Activated CD4-positive, alpha-beta T cell treated with anti-CD3 and anti-CD28 coated beads, Interleukin-2, amount 50 U/mL, for 16 hours (primary cell): ENCODE data around the gene KLF16.

Source experiments
- DNase-seq: peaks from one replicate; pipeline ENCODE4 v3.0.0-alpha.2; 2020

KLF16 gene

DNA sequence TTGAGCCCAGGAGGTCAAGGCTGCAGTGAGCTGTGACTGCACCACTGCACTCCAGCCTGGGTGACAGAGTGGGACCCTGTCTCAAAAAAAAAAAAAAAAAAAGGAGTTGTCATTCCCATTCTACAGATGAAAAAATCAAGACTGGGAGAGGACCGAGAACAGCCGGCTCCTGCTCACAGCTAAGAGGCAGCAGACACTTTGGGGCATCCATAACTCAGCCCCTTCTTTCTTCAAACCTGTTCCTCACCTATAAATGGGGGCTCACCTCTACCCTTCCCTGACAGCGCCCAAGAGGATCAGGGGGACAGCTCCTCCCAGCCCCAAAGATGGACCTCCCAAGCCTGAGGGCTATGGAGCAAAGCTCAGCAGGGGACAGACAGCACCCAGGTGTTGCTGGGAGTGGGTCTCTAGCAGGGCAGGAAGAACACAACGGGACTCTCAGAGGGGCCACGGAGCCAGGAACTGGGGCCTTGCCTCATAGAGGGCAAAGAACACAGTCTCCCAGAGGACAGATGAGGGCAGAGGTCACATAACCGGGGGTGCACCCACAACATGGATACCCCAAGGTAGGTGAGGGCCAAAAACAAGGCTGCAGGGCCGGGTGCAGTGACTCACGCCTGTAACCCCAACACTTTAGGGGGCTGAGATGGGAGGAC lies 3.4 kb upstream of the KLF16 start:
- DNase-seq, result no peak

GRCh38 chr19:1865172-1866010 lies 2.0 kb upstream of the KLF16 start:
- no peak for DNase-seq

- peak; percentile 68 for DNase-seq
Measured at GRCh38 chr19:1864480-1865171, 1.2 kb upstream of the KLF16 start.

DNA sequence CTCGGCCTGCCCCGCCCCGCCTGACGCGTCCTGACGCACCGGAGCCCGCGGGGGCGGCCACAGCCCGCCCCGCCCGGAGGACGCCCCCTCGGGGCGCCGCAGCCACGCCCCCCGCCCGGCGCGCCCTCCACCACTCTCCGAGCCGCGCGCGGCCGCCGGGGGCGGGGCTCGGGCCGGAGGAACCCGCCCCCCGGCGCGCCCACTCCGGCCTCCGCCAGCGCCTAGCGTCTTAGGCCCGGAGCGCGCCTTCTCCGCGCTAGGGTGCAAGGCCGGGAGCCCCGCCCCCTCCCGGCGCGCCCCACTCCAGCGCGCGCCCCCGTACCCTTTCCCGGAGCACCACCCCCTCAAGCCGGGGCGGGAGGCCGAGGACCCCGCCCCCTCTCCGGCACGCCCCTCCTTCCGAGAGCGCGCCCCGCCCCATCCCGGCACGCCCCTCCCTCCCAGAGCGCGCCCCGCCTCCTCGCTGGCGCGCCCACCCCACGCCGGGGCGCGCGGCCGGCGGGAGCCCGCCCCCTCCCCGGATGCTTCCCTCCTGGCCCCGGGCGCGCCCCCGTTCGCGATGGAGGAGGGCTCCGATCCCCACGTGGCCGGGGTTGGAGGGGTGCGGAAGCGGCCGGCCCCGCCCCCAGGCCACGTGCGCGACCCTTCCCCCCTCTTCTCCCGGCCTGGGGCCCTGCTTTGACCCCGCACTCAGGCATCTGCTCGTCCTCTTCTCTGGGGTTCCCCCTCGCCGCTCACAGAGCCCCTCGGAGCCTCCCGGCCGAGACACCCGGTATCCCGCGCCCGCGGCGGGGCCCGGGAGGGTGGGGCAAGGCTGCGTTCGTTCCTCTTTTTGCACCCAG lies 480 bp upstream of the KLF16 start:
- peak; percentile 93 for DNase-seq

DNA sequence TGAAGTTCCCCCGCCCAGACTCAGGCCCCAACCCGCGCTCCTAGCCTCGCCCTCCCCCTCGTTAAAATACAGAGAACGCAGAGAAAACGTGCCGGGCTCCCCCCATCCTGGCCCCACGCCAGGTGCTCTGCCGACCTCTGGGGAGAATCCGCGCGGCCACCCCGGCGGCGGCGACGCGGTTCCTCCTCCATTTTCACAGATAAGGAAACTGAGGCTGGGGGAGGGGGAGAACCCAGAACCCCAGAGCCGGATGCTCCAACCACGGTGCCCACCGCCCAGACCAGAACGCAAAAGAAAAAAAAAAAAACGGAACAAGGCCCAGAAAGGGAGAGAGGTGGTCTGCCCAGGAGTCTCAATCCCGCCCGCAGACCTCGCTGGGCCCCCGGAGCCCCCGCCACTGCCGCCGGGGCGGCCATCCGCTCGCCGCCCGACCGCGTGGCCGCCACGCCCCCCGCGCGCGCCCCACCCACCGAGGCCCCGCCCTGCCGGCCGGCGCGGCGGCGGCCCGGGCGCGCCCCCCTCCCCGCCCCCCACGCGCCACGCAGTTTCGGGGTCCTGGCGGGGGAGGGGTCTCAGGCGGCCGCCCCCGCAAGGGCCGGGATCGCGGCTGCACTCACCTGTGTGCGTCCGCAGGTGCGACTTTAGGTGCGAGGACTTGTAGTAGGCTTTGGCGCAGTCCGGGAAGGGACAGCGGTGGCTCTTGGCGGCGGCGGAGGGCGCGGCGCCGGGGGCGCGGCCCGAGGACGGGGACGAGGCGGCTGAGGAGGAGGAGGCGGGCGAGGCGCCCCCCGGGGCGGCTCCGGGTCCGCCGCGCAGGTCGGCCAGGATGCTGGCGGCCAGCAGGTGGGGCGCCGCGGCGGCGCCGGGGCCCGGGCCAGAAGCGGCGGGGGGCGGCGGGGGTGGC lies 703 bp downstream of the KLF16 start:
- no peak for DNase-seq

DNA sequence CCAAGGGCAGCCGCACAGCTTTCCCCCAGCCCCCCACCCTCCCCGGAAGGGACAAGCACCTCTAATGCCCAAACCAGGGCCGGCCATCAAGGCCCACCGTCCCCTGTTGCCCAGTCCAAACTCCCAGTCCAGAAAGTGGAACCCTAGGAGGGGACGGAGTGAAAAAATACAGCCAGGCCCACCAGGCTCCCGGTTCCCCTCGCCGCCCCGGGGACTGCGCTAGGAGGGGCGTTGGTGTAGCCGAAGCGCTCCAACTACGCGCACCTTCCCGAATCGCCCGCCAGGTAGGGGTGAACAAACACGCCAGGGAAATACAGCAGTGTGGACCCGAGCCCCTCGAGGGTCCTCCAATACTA lies 1.3 kb downstream of the KLF16 start:
- no peak for DNase-seq

- no peak for DNase-seq
Measured at GRCh38 chr19:1861599-1862031, 1.8 kb downstream of the KLF16 start.

- no peak for DNase-seq
Measured at GRCh38 chr19:1860821-1861598, 2.4 kb downstream of the KLF16 start.

GRCh38 chr19:1860042-1860775 lies 3.2 kb downstream of the KLF16 start:
- DNase-seq, result peak; percentile 60

DNA sequence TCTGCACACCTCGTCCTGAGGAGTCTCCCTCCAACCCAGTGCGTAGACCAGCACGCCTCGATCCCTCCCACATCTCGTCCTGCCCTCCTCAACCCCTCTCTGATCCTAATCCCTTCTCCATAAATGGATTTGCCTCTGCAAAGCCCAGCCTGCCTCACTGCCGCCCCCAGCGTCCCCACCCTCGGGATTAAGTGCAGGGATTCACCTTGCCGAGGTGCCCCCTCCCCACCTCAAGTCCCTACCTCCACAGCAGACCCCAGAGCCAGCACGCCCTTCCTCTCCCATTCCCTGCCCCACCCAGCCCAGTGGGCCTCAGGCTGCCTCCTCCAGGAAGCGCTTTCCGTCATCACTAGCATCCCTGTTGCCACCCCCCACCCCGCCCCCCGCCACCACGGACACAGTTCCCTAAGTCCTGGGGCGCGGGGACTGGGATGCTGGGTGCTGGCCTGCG lies 4.0 kb downstream of the KLF16 start:
- no peak for DNase-seq

DNA sequence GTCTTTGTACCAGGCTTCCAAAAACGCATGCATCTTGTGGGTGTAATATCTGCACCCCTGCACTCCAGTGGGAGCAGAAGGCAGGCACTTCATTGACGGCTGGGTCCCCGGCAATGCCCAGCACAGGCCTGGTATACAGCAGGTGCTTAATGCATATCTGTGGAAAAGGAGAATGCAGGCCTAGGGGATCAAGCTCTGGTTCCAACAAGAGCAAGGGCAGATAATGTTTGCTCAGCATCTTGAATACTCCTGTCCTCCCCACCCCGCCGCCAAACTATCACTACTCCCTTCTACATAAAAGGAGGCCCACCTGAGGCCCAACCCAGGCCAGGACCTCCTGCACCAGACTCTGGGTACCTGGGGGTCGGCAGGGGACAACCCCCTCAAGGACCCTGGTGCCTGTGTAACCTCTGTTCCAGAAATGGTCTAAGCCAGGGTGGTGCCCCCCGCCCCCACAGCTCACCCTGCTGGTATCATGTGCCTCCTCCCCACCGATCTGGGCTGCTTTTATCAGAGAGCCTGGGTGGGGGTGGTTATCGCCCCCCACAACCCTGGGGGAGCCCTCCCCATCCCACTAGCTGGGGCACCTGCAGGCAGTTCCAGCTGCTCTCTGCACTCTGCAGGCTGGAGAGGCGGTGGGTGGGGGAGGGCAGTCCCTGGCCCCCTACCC lies 4.8 kb downstream of the KLF16 start:
- DNase-seq, result no peak

GRCh38 chr19:1857648-1858326 lies 5.6 kb downstream of the KLF16 start:
- no peak for DNase-seq

- DNase-seq, result peak; percentile 60
Measured at GRCh38 chr19:1856698-1857603, 6.4 kb downstream of the KLF16 start.

DNA sequence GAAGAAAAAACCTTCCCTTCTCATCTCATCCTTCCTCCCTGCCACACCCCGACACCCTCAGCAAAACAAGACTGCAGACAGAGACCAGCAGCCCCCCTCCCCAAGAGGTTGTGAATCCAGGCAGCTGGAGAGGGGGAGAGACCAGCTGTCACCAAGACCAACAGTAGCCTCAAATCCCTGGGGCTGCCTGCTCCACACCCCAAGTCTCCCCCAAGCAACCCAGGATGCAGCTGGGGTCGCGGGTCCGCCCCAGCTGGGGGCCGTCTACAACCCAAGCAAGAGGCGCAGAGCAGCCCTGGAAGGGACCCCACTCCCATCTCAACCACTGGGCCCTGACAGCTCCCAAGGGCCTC lies 7.1 kb downstream of the KLF16 start:
- no peak for DNase-seq

- peak; percentile 46 for DNase-seq
Measured at GRCh38 chr19:1855828-1856255, 7.5 kb downstream of the KLF16 start.

DNA sequence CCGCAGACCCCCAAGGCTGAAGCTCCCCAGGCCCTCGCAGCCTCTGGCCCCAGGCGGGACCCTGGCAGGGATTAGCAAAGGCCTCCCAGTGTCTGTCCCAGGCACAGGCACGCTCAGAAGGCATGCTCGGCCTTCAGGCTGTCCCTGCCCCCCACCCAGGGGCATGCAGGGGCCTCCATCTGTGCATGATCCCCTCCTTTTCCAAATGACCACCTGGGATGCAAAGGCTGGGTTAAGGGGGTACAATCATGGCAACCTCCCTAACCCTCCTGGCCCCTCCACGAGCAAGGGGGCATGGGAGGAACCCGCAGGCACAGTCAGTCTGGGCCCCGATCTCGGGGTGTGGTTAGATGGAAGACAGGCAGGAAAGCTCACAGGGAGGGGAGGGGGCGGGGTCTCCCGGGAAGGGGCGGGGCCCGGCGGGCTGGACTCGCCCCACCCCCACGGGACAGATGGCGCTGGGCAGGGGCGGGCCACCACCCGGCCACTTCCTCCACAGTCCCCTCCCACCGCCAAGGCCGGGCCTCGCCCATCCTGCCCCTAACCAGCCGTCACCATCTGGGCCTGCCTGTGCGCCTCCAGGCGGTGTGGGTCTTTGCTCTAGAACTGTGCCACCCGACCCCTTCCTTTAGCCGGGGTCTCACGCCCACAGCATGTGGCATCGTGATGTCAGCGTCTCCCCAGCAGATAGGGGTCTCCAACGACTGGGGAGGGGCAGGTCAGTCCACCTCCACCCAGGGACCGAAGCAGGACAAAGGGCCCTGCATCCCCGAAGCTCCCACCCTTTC lies 8.1 kb downstream of the KLF16 start:
- peak; percentile 96 for DNase-seq

- DNase-seq, result no peak
Measured at GRCh38 chr19:1854542-1855039, 8.8 kb downstream of the KLF16 start.
